ENCODE measurements around the gene GATAD2A. TPM values are rescaled to one million over a fixed set of nuclear protein-coding genes. Genes with fewer than 3 reads are reported as not detected.

Gene GATAD2A
- polyA plus RNA-seq, 1 experiment = 24.2 TPM

GRCh38 chr19:19403373-19403901 is 2.0 kb upstream of the GATAD2A start:
- CTCF ChIA-PET = interaction anchor here (0.6 to 1.7 kb wide), 4 partner anchors 38 to 113 kb away, joined by 3 to 5 read pairs (median 3); partner anchors contain the start of gene NDUFA13
- POLR2A ChIA-PET = no interaction called here
- H3K4me3 ChIP-seq (ENCODE audit: low read depth, low read length) = no peak overlapping the region
- no peak for TF ChIP-seq CTCF (IDR thresholded peaks at IDR 0.05; ENCODE audit: insufficient read depth, low read depth, low read length)
- no peaks in the 10 kb centered on the region for H3K27me3 ChIP-seq (ENCODE audit: control insufficient read depth, insufficient read depth, low read length)
- H3K36me3 ChIP-seq (ENCODE audit: control insufficient read depth, insufficient read depth, low read length) = no peaks in the 10 kb centered on the region
- no peak for DNase-seq (ENCODE audit: low read depth)

- Histone ChIP-seq H3K4me3 (ENCODE audit: low read depth, low read length) (peak overlapping the region; percentile 91), H3K27me3 (ENCODE audit: control insufficient read depth, insufficient read depth, low read length) (no peaks in the 10 kb centered on the region), H3K36me3 (ENCODE audit: control insufficient read depth, insufficient read depth, low read length) (no peaks in the 10 kb centered on the region; the same call in 1 of the 2 replicates)
- ChIA-PET POLR2A (no interaction called here), CTCF (interaction anchor here (0.8 to 2.3 kb wide), 12 partner anchors 11 to 84 kb away, joined by 3 to 8 read pairs (median 4); no protein-coding TSS in a partner anchor)
- no peak for DNase-seq (ENCODE audit: low read depth)
- no peak for TF ChIP-seq CTCF (IDR thresholded peaks at IDR 0.05; ENCODE audit: insufficient read depth, low read depth, low read length)
These were observed 749 bp downstream of the GATAD2A start for GRCh38 chr19:19405971-19406877.

- TF ChIP-seq CTCF (IDR thresholded peaks at IDR 0.05; ENCODE audit: insufficient read depth, low read depth, low read length) = peak; percentile 33
- no peak for DNase-seq (ENCODE audit: low read depth)
- ChIA-PET CTCF (interaction anchor here (0.8 to 2.3 kb wide), 11 partner anchors 10 to 83 kb away, joined by 3 to 7 read pairs (median 4); no protein-coding TSS in a partner anchor), POLR2A (no interaction called here)
- H3K4me3 ChIP-seq (ENCODE audit: low read depth, low read length) = peak overlapping the region; percentile 91
- no peaks in the 10 kb centered on the region for H3K27me3 ChIP-seq (ENCODE audit: control insufficient read depth, insufficient read depth, low read length)
- H3K36me3 ChIP-seq (ENCODE audit: control insufficient read depth, insufficient read depth, low read length) = no peaks in the 10 kb centered on the region; the same call in none of the 2 replicates
These were observed 1.6 kb downstream of the GATAD2A start for GRCh38 chr19:19406878-19407632.

GRCh38 chr19:19407633-19407930 is 2.1 kb downstream of the GATAD2A start:
- Histone ChIP-seq H3K4me3 (ENCODE audit: low read depth, low read length) (no peak overlapping the region), H3K27me3 (ENCODE audit: control insufficient read depth, insufficient read depth, low read length) (no peaks in the 10 kb centered on the region), H3K36me3 (ENCODE audit: control insufficient read depth, insufficient read depth, low read length) (no peaks in the 10 kb centered on the region; the same call in none of the 2 replicates)
- ChIA-PET CTCF (interaction anchor here (0.8 to 2.3 kb wide), 11 partner anchors 9 to 83 kb away, joined by 3 to 7 read pairs (median 4); no protein-coding TSS in a partner anchor), POLR2A (no interaction called here)
- no peak for TF ChIP-seq CTCF (IDR thresholded peaks at IDR 0.05; ENCODE audit: insufficient read depth, low read depth, low read length)
- DNase-seq (ENCODE audit: low read depth) = no peak
